Measurements from ENCODE around the gene TPP2. TPM values are rescaled to one million over a fixed set of nuclear protein-coding genes. Genes with fewer than 3 reads are reported as not detected.

Gene TPP2
- total RNA-seq, 1 experiment from 2014 or later, result 58.9 TPM

DNA sequence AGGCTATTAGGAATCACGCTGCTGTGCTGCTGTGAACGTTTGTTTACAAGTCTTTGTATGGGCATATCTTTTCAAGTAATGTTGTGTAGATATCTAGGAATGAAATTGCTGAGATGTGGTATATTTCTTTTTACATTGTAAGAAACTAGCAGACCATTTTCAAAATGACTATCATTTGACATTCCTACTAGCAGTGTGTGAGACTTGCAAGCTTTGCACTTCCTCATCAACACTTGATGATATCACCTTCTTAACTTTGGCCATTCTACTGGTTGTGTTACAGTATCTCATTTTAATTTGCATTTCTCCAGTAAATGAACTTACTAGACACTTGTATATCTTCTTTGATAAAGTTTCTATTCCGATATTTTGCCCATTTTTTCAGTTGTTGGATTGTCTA is 85.9 kb downstream of the TPP2 start:
- CTCF ChIA-PET, result no interaction called here
- H3K4me3 Mint-ChIP-seq (ENCODE audit: unreplicated experiment), result no peak overlapping the region

DNA sequence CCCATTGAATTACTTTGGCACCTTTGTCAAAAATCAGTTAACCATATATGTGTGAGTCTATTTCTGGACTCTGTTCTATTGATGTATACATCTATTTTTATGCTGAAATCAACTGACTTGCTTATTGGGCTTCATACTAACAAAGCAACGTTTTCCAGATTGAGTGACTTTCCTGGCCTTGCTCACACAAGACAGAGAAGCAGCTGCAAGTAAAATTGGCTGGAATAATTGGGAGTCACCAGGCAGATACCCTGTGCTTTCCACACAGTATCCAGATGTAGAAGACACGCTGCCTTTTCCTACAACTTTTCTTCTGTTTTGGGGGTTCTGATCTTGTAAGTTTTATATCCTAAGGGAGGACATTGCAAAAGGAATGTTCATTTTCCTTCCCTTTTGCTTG is 86.9 kb downstream of the TPP2 start:
- intact Hi-C loops (cut with micrococcal nuclease; ENCODE audit: unreplicated experiment), result no loop called here
- Histone ChIP-seq H3K4me1 (no peaks in the 10 kb centered on the region), H3K4me3 (ENCODE audit: low read depth, low read length) (no peak overlapping the region), H3K9me3 (no peaks in the 10 kb centered on the region), H3K36me3 (ENCODE audit: control insufficient read depth, insufficient read depth, low read length) (no peaks in the 10 kb centered on the region; the same call in 1 of the 2 replicates), H3K27me3 (replicated peaks; ENCODE audit: control insufficient read depth, insufficient read depth, low read length) (no peaks in the 10 kb centered on the region)
- Mint-ChIP-seq H3K36me3 (ENCODE audit: insufficient read depth, unreplicated experiment) (peaks cover 13% of the 10 kb centered on the region), H3K27ac (ENCODE audit: unreplicated experiment) (no peak overlapping the region), H3K9me3 (ENCODE audit: unreplicated experiment) (no peaks in the 10 kb centered on the region), H3K27me3 (ENCODE audit: insufficient read depth, unreplicated experiment) (no peaks in the 10 kb centered on the region), H3K4me3 (ENCODE audit: unreplicated experiment) (no peak overlapping the region), H3K4me1 (ENCODE audit: low read depth, unreplicated experiment) (no peaks in the 10 kb centered on the region)
- TF ChIP-seq, protein P1, sequence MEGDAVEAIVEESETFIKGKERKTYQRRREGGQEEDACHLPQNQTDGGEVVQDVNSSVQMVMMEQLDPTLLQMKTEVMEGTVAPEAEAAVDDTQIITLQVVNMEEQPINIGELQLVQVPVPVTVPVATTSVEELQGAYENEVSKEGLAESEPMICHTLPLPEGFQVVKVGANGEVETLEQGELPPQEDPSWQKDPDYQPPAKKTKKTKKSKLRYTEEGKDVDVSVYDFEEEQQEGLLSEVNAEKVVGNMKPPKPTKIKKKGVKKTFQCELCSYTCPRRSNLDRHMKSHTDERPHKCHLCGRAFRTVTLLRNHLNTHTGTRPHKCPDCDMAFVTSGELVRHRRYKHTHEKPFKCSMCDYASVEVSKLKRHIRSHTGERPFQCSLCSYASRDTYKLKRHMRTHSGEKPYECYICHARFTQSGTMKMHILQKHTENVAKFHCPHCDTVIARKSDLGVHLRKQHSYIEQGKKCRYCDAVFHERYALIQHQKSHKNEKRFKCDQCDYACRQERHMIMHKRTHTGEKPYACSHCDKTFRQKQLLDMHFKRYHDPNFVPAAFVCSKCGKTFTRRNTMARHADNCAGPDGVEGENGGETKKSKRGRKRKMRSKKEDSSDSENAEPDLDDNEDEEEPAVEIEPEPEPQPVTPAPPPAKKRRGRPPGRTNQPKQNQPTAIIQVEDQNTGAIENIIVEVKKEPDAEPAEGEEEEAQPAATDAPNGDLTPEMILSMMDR (IDR thresholded peaks at IDR 0.05; ENCODE audit: insufficient read depth in 1 of 2, low read depth in 1 of 2, low read length in 1 of 2, severe bottlenecking in 1 of 2, unreplicated experiment in 1 of 2), result no peak
- CTCF ChIA-PET, result no interaction called here
- POLR2A ChIA-PET, result interaction anchor here (0.6 kb wide), 1 partner anchor 87 kb away, joined by 4 read pairs; no protein-coding TSS in a partner anchor
- DNase-seq, result no peak
- no TSS peak for BruUV-seq (replicated peaks)

More for the DNA sequence above, 85.9 kb downstream of the TPP2 start:
- no peaks in the 10 kb centered on the region for H3K27me3 ChIP-seq (replicated peaks; ENCODE audit: control insufficient read depth, insufficient read depth, low read length)
- Mint-ChIP-seq H3K27me3 (ENCODE audit: insufficient read depth, unreplicated experiment) (no peaks in the 10 kb centered on the region), H3K4me1 (ENCODE audit: low read depth, unreplicated experiment) (no peaks in the 10 kb centered on the region), H3K27ac (ENCODE audit: unreplicated experiment) (no peak overlapping the region), H3K36me3 (ENCODE audit: insufficient read depth, unreplicated experiment) (peaks cover 22% of the 10 kb centered on the region), H3K9me3 (ENCODE audit: unreplicated experiment) (no peaks in the 10 kb centered on the region)
- POLR2A ChIA-PET, result no interaction called here
- no peak overlapping the region for H3K4me3 ChIP-seq (ENCODE audit: low read depth, low read length)
- no peaks in the 10 kb centered on the region; the same call in 1 of the 2 replicates for H3K36me3 ChIP-seq (ENCODE audit: control insufficient read depth, insufficient read depth, low read length)
- TF ChIP-seq, protein P1 (IDR thresholded peaks at IDR 0.05; ENCODE audit: insufficient read depth in 1 of 2, low read depth in 1 of 2, low read length in 1 of 2, severe bottlenecking in 1 of 2, unreplicated experiment in 1 of 2), result no peak
- no peaks in the 10 kb centered on the region for H3K9me3 ChIP-seq
- no peaks in the 10 kb centered on the region for H3K4me1 ChIP-seq
- DNase-seq, result no peak
- no TSS peak for BruUV-seq (replicated peaks)
- intact Hi-C loops (cut with micrococcal nuclease; ENCODE audit: unreplicated experiment), result no loop called here

DNA sequence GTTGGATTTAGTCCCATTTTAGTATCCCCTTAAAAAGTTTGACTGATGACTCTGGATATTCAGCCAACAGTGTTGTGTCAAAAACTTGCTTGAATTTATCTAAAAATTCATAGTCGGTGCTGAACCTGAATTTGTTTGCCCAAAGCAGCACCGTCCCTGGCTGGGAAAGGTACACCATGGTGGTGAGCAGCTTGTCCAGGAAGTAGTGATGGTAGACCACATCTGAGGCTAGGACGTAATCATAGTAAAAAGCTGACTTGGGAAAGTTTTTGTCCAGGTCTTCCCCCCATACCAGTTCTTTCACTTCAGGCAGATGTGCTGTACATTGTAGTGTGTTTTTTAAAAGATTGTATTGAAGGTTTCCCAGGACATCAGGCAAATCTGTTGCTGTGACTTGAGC is 89.2 kb downstream of the TPP2 start:
- H3K27me3 Mint-ChIP-seq (ENCODE audit: insufficient read depth, unreplicated experiment), result no peaks in the 10 kb centered on the region
- Histone ChIP-seq H3K36me3 (ENCODE audit: control insufficient read depth, insufficient read depth, low read length) (no peaks in the 10 kb centered on the region), H3K27me3 (replicated peaks; ENCODE audit: control insufficient read depth, insufficient read depth, low read length) (no peaks in the 10 kb centered on the region), H3K9me3 (no peaks in the 10 kb centered on the region), H3K4me3 (ENCODE audit: low read depth, low read length) (no peak overlapping the region), H3K4me1 (no peaks in the 10 kb centered on the region)
- no peak overlapping the region for H3K27ac Mint-ChIP-seq (ENCODE audit: unreplicated experiment)
- CTCF ChIA-PET, result no interaction called here
- POLR2A ChIA-PET, result no interaction called here
- H3K9me3 Mint-ChIP-seq (ENCODE audit: unreplicated experiment), result no peaks in the 10 kb centered on the region
- TF ChIP-seq, protein P1 (IDR thresholded peaks at IDR 0.05; ENCODE audit: insufficient read depth in 1 of 2, low read depth in 1 of 2, low read length in 1 of 2, severe bottlenecking in 1 of 2, unreplicated experiment in 1 of 2), result no peak
- no TSS peak for BruUV-seq (replicated peaks)
- H3K36me3 Mint-ChIP-seq (ENCODE audit: insufficient read depth, unreplicated experiment), result no peaks in the 10 kb centered on the region
- DNase-seq, result no peak
- H3K4me1 Mint-ChIP-seq (ENCODE audit: low read depth, unreplicated experiment), result no peaks in the 10 kb centered on the region
- intact Hi-C loops (cut with micrococcal nuclease; ENCODE audit: unreplicated experiment), result no loop called here
- no peak overlapping the region for H3K4me3 Mint-ChIP-seq (ENCODE audit: unreplicated experiment)
